ENCODE data around the gene CDKN2A. TPM values are rescaled to one million over a fixed set of nuclear protein-coding genes. Genes with fewer than 3 reads are reported as not detected.

Gene CDKN2A
- total and polyA plus RNA-seq, 9 of the 15 experiments (the other 6 are each of a cell fraction or from before 2014, with no cell fraction given): not detected

DNA sequence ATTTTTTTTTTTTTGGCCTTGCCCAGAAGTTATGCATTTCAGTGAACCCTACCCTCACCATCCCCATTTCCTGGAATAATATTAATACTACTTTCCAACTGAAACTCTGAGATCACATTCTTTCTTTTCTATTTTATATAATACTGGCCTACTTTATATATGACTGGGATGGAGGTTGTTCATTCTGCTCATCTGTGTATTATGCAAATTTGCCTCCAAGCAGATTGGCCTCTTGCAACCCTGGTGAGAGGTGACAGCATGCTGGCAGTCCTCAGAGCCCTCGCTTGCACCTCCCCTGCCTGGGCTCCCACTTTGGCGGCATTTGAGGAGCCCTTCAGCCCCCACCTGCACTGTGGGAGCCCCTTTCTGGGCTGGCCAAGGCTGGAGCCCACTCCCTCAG, 35.4 kb downstream of the CDKN2A start:
- TF ChIP-seq, protein P1, sequence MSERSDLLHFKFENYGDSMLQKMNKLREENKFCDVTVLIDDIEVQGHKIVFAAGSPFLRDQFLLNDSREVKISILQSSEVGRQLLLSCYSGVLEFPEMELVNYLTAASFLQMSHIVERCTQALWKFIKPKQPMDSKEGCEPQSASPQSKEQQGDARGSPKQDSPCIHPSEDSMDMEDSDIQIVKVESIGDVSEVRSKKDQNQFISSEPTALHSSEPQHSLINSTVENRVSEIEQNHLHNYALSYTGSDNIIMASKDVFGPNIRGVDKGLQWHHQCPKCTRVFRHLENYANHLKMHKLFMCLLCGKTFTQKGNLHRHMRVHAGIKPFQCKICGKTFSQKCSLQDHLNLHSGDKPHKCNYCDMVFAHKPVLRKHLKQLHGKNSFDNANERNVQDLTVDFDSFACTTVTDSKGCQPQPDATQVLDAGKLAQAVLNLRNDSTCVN (CRISPR knock-in tag; IDR thresholded peaks at IDR 0.05): no peak
- TF ChIP-seq ZNF77 (CRISPR knock-in tag; IDR thresholded peaks at IDR 0.05): no peak
- TF ChIP-seq SETDB1 (IDR thresholded peaks at IDR 0.05; ENCODE audit: low read length): no peak
- no peak for TF ChIP-seq ZBTB49 (CRISPR knock-in tag; IDR thresholded peaks at IDR 0.05; ENCODE audit: borderline replicate concordance)
- TF ChIP-seq, protein P2, sequence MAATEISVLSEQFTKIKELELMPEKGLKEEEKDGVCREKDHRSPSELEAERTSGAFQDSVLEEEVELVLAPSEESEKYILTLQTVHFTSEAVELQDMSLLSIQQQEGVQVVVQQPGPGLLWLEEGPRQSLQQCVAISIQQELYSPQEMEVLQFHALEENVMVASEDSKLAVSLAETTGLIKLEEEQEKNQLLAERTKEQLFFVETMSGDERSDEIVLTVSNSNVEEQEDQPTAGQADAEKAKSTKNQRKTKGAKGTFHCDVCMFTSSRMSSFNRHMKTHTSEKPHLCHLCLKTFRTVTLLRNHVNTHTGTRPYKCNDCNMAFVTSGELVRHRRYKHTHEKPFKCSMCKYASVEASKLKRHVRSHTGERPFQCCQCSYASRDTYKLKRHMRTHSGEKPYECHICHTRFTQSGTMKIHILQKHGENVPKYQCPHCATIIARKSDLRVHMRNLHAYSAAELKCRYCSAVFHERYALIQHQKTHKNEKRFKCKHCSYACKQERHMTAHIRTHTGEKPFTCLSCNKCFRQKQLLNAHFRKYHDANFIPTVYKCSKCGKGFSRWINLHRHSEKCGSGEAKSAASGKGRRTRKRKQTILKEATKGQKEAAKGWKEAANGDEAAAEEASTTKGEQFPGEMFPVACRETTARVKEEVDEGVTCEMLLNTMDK (IDR thresholded peaks at IDR 0.05; ENCODE audit: borderline replicate concordance, insufficient read depth, low read depth, low read length, poor library complexity, severe bottlenecking): no peak
- no peak for TF ChIP-seq ZNF79 (CRISPR knock-in tag; IDR thresholded peaks at IDR 0.05; ENCODE audit: low read depth)
- no peak for TF ChIP-seq GTF2F1 (IDR thresholded peaks at IDR 0.05; ENCODE audit: low read depth, low read length)
- TF ChIP-seq BCOR (IDR thresholded peaks at IDR 0.05): no peak
- TF ChIP-seq BACH1 (tag; IDR thresholded peaks at IDR 0.05): no peak
- TF ChIP-seq PPARD (CRISPR knock-in tag; IDR thresholded peaks at IDR 0.05): no peak
- no peak for TF ChIP-seq SIN3A (IDR thresholded peaks at IDR 0.05; ENCODE audit: borderline replicate concordance in 2 of 2, control insufficient read depth in 1 of 2, low read depth in 2 of 2, low read length in 2 of 2)
- no peak for TF ChIP-seq ZNF507 (tag; conservative IDR thresholded peaks at IDR 0.05)
- no peak overlapping the region for H2AFZ ChIP-seq (ENCODE audit: low read depth, low read length)
- H3K27me3 ChIP-seq (ENCODE audit: control insufficient read depth in 2 of 2, insufficient read depth in 2 of 2, low read length in 2 of 2): no peaks in the 10 kb centered on the region
- WGBS (ENCODE audit: insufficient coverage, low coverage, missing lambda C conversion rate): no CpG with 5 or more reads among the region's 2 CpGs
- no peak for FAIRE-seq
- H3K4me1 ChIP-seq (replicated peaks in 1 of 2; ENCODE audit: control insufficient read depth in 2 of 2, insufficient read depth in 2 of 2, low read length in 2 of 2): no peaks in the 10 kb centered on the region
- ATAC-seq: no peak
- no peaks in the 10 kb centered on the region for H4K20me1 ChIP-seq (replicated peaks; ENCODE audit: control insufficient read depth, insufficient read depth, low read length)
- POLR2A ChIA-PET: no interaction called here
- intact Hi-C loops (cut with micrococcal nuclease): no loop called here
- H3K36me3 ChIP-seq (ENCODE audit: control insufficient read depth, insufficient read depth, low read length): no peaks in the 10 kb centered on the region
- H3K9ac ChIP-seq (ENCODE audit: insufficient read depth in 1 of 2, low read depth in 2 of 2, low read length in 2 of 2): no peak overlapping the region
- no peak for DNase-seq (ENCODE audit: extremely low read depth in 1 of 4, low spot score in 3 of 4)
- no TSS peak for BruUV-seq (replicated peaks)
- no peak overlapping the region for H3K4me3 ChIP-seq
- CTCF ChIA-PET (ENCODE audit: low intra/inter-chr PET ratio): no interaction called here
- H3K79me2 ChIP-seq (ENCODE audit: control insufficient read depth, insufficient read depth, low read length): no peaks in the 10 kb centered on the region
- H3K27ac ChIP-seq (ENCODE audit: extremely low read depth, low read depth, low read length): no peak overlapping the region
- in situ Hi-C loops (cut with MboI): no loop called here
- H3K9me1 ChIP-seq (ENCODE audit: control insufficient read depth, insufficient read depth, low read length): no peaks in the 10 kb centered on the region
- H3K9me3 ChIP-seq (replicated peaks; ENCODE audit: control insufficient read depth, insufficient read depth, low read depth, low read length): no peaks in the 10 kb centered on the region
- no peak overlapping the region for H3K4me2 ChIP-seq (ENCODE audit: insufficient read depth, low read length)

Data from K562 (cell line).